Esophagus (tissue), 2 donors: ENCODE data around the gene ENTPD5. TPM values are rescaled to one million over a fixed set of nuclear protein-coding genes. Genes with fewer than 3 reads are reported as not detected.

Experiments
- H3K27ac ChIP-seq, 2 donors: one replicate each; pipeline ENCODE4 v1.5.1; 2013; ENCODE audit warnings: low read depth in 2 of 2, mild to moderate bottlenecking in 2 of 2, inconsistent platforms in 1 of 2, low read length in 1 of 2, moderate library complexity in 1 of 2
- H3K27me3 ChIP-seq, 2 donors: one replicate each; pipeline ENCODE4 v1.6.1; 2013; ENCODE audit warnings: low read length in 2 of 2, control low read depth in 1 of 2, mild to moderate bottlenecking in 1 of 2; ENCODE audit not compliant: insufficient read depth in 2 of 2, control insufficient read depth in 1 of 2
- H3K36me3 ChIP-seq, 2 donors: one replicate each; pipeline ENCODE4 v1.6.1; 2013; ENCODE audit warnings: low read length in 1 of 2; ENCODE audit not compliant: control insufficient read depth in 2 of 2, insufficient read depth in 2 of 2
- H3K4me1 ChIP-seq, 2 donors: one replicate each; pipeline ENCODE4 v1.6.1; 2013; ENCODE audit warnings: low read length in 1 of 2; ENCODE audit not compliant: control insufficient read depth in 2 of 2, insufficient read depth in 2 of 2
- H3K4me3 ChIP-seq, 2 donors: one replicate each; pipeline ENCODE4 v1.5.1; 2013; ENCODE audit warnings: low read length in 2 of 2, mild to moderate bottlenecking in 2 of 2, low read depth in 1 of 2, moderate library complexity in 1 of 2
- H3K9me3 ChIP-seq, 2 donors: one replicate each; pipeline ENCODE4 v1.6.1; 2013; ENCODE audit warnings: mild to moderate bottlenecking in 2 of 2, low read depth in 1 of 2, low read length in 1 of 2, moderate library complexity in 1 of 2; ENCODE audit not compliant: control insufficient read depth in 2 of 2, insufficient read depth in 1 of 2
- WGBS, 2 donors: extraction: QIAGEN DNeasy Blood & Tissue Kit; methylation state at CpG; one replicate each; pipeline ENCODE4 v1.1.7; 2013; 5-methylcytosine and 5-hydroxymethylcytosine counted together
- polyA plus RNA-seq, 2 donors: library from polyadenylated mRNA; stranded (reverse); fragments of 200-250 nt; gene quantifications; one replicate each; pipeline ENCODE4 v1.2.3, GENCODE V29; 2013
- donor health status: healthy with polysubstance abuse.
- donor health status: Bipolar disorder and iron deficiency.

Gene ENTPD5
- polyA plus RNA-seq, 2 donors = 8.1 to 8.3 TPM

- H3K27ac ChIP-seq = no peak overlapping the region
- H3K36me3 ChIP-seq = no peaks in the 10 kb centered on the region
- H3K9me3 ChIP-seq = no peaks in the 10 kb centered on the region
- H3K27me3 ChIP-seq = no peaks in the 10 kb centered on the region
- no peak overlapping the region for H3K4me3 ChIP-seq
- H3K4me1 ChIP-seq = no peaks in the 10 kb centered on the region
- WGBS, 2 donors = 63 to 64% methylated on average over 3 of the region's 3 CpGs
These were observed 19.2 kb upstream of the ENTPD5 start for GRCh38 chr14:74038020-74038859.

- Histone ChIP-seq H3K27me3 (no peaks in the 10 kb centered on the region), H3K36me3 (no peaks in the 10 kb centered on the region), H3K27ac (no peak overlapping the region), H3K4me1 (no peaks in the 10 kb centered on the region), H3K9me3 (no peaks in the 10 kb centered on the region), H3K4me3 (no peak overlapping the region)
- WGBS, 2 donors = 89 to 92% methylated on average over 4 of the region's 4 CpGs
These were observed 16.5 kb upstream of the ENTPD5 start for GRCh38 chr14:74035556-74035955.

GRCh38 chr14:74034572-74034971 lies 15.5 kb upstream of the ENTPD5 start:
- Histone ChIP-seq H3K9me3 (no peaks in the 10 kb centered on the region), H3K27me3 (no peaks in the 10 kb centered on the region), H3K27ac (no peak overlapping the region), H3K4me1 (no peaks in the 10 kb centered on the region), H3K36me3 (no peaks in the 10 kb centered on the region), H3K4me3 (no peak overlapping the region)
- 89 to 90% methylated on average over 3 of the region's 3 CpGs for WGBS, 2 donors

DNA sequence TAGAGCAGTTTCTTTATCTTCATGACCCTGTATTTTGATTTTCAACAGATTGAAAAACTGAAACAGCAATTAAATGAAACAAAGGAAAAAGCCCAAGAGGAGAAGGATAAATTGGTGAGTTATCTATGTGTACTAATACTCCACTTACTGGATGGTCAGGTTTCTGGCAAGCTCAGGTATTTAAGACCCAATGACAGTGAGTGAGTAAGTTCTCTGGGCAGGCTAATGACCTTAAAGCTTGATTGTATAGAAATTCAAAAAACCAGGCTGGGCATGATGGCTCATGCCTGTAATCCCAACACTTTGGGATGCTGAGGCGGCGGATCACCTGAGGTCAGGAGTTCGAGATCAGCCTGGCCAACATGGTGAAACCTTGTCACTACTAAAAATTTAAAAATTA lies 10.0 kb upstream of the ENTPD5 start:
- Histone ChIP-seq H3K4me1 (no peaks in the 10 kb centered on the region), H3K27ac (no peak overlapping the region), H3K36me3 (no peaks in the 10 kb centered on the region), H3K4me3 (no peak overlapping the region), H3K9me3 (no peaks in the 10 kb centered on the region), H3K27me3 (no peaks in the 10 kb centered on the region)
- 81 to 85% methylated on average over 3 of the region's 3 CpGs for WGBS, 2 donors

DNA sequence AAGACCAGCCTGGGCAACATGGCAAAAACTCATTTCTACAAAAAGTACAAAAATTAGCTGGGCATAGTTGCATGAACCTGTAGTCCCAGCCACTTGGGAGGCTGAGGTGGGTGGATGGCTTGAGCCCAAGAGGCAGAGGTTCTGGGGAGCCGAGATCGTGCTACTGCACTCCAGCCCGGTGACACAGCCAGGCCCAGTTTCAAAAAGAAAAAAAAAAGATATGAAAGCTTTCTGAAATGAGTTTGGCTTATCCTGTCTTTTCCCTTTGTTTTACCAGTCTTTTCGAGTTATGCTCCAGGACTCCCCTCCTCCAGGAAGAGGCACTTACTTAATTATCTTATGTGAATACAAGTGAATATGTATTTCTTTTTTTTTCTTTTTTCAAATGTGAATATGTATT lies 3.3 kb upstream of the ENTPD5 start:
- H3K27me3 ChIP-seq = no peaks in the 10 kb centered on the region
- 89 to 97% methylated on average over 4 of the region's 4 CpGs for WGBS, 2 donors
- H3K27ac ChIP-seq = no peak overlapping the region
- H3K4me1 ChIP-seq = no peaks in the 10 kb centered on the region
- no peaks in the 10 kb centered on the region for H3K9me3 ChIP-seq
- no peaks in the 10 kb centered on the region for H3K36me3 ChIP-seq
- H3K4me3 ChIP-seq = no peak overlapping the region

GRCh38 chr14:74019408-74020137 lies 485 bp upstream of the ENTPD5 start:
- no peaks in the 10 kb centered on the region for H3K4me1 ChIP-seq
- H3K36me3 ChIP-seq = no peaks in the 10 kb centered on the region
- no peaks in the 10 kb centered on the region for H3K9me3 ChIP-seq
- 4 to 7% methylated on average over 17 to 21 of the region's 21 CpGs for WGBS, 2 donors
- H3K27me3 ChIP-seq = no peaks in the 10 kb centered on the region
- H3K4me3 ChIP-seq = peak overlapping the region; percentile 63
- peak overlapping the region; percentile 87 for H3K27ac ChIP-seq

GRCh38 chr14:74018174-74018585 lies 908 bp downstream of the ENTPD5 start:
- H3K27ac ChIP-seq = peak overlapping the region; percentile 93 to 97
- no peaks in the 10 kb centered on the region for H3K27me3 ChIP-seq
- 3% methylated on average over 8 of the region's 8 CpGs for WGBS, 2 donors
- H3K36me3 ChIP-seq = no peaks in the 10 kb centered on the region
- peak overlapping the region; percentile 63 to 71 for H3K4me3 ChIP-seq
- H3K9me3 ChIP-seq = no peaks in the 10 kb centered on the region
- no peaks in the 10 kb centered on the region for H3K4me1 ChIP-seq

DNA sequence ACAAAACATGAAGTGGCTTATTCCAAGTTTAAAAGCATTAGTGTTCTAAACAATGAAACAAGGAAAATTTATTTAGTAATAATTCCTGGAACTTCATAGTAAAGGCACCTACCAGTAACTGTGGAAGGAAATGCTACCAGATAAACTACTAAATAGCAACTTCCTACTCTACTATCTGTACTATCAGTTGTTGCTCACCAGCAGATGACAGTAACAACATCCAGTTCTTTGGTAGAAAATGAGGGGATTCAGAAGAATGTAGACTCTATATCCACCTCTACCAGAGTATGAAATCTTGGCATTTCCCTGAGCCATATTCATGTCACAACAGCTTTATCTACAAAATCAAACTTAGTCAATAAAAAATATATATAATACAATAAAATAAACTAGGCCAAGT lies 3.1 kb downstream of the ENTPD5 start:
- H3K4me3 ChIP-seq = no peak overlapping the region
- no peaks in the 10 kb centered on the region for H3K36me3 ChIP-seq
- H3K27me3 ChIP-seq = no peaks in the 10 kb centered on the region
- H3K4me1 ChIP-seq = no peaks in the 10 kb centered on the region
- H3K27ac ChIP-seq = no peak overlapping the region
- H3K9me3 ChIP-seq = no peaks in the 10 kb centered on the region

GRCh38 chr14:74015176-74015575 lies 3.9 kb downstream of the ENTPD5 start:
- Histone ChIP-seq H3K27me3 (no peaks in the 10 kb centered on the region), H3K36me3 (no peaks in the 10 kb centered on the region), H3K4me1 (no peaks in the 10 kb centered on the region), H3K27ac (no peak overlapping the region), H3K4me3 (no peak overlapping the region), H3K9me3 (no peaks in the 10 kb centered on the region)
- 90 to 94% methylated on average over 3 of the region's 3 CpGs for WGBS, 2 donors
